Hepatocyte (in vitro differentiated cells): ENCODE results near the gene DGCR8. TPM values are rescaled to one million over a fixed set of nuclear protein-coding genes. Genes with fewer than 3 reads are reported as not detected.
A peak's percentile ranks its signal among the peaks of the same experiment; 100 is the strongest.

Experiments used
- DNase-seq: peaks from one replicate; pipeline ENCODE4 v3.0.0-alpha.2; 2016; ENCODE audit warnings: low spot score
- H2AFZ ChIP-seq: fragments of 200-600 bp; sonication (generic); 2 replicates; pipeline ENCODE4 v1.6.0; 2016; ENCODE audit warnings: antibody characterized with exemption, mild to moderate bottlenecking
- H3K27ac ChIP-seq: fragments of 200-600 bp; sonication (generic); 2 replicates; pipeline ENCODE4 v1.5.1; 2016; ENCODE audit warnings: mild to moderate bottlenecking
- H3K27me3 ChIP-seq: fragments of 200-600 bp; sonication (generic); 2 replicates; pipeline ENCODE4 v1.6.1; 2016
- H3K36me3 ChIP-seq: fragments of 200-600 bp; sonication (generic); replicated peaks from 2 replicates; pipeline ENCODE4 v1.5.1; 2016; ENCODE audit warnings: low read depth; ENCODE audit not compliant: insufficient read depth
- H3K4me1 ChIP-seq: fragments of 200-600 bp; sonication (generic); 2 replicates; pipeline ENCODE4 v1.5.1; 2016; ENCODE audit warnings: mild to moderate bottlenecking, moderate library complexity; ENCODE audit not compliant: insufficient read depth
- H3K4me2 ChIP-seq: fragments of 200-600 bp; sonication (generic); 2 replicates; pipeline ENCODE4 v1.6.0; 2016
- H3K4me3 ChIP-seq: fragments of 200-600 bp; sonication (generic); 2 replicates; pipeline ENCODE4 v1.5.1; 2016; ENCODE audit warnings: mild to moderate bottlenecking
- H3K79me2 ChIP-seq: fragments of 200-600 bp; sonication (generic); 2 replicates; pipeline ENCODE4 v1.6.0; 2017; ENCODE audit warnings: mild to moderate bottlenecking
- H3K9me2 ChIP-seq: fragments of 200-600 bp; sonication (generic); replicated peaks from 2 replicates; pipeline ENCODE4 v1.6.0; 2017; ENCODE audit warnings: mild to moderate bottlenecking; ENCODE audit not compliant: insufficient read depth
- H3K9me3 ChIP-seq: fragments of 200-600 bp; sonication (generic); 2 replicates; pipeline ENCODE4 v1.5.1; 2016; ENCODE audit warnings: low read depth, mild to moderate bottlenecking
- H4K20me1 ChIP-seq: fragments of 200-600 bp; sonication (generic); 2 replicates; pipeline ENCODE4 v1.6.0; 2016; ENCODE audit warnings: mild to moderate bottlenecking; ENCODE audit not compliant: insufficient read depth, poor library complexity, severe bottlenecking
- CTCF ChIP-seq: fragments of 200-600 bp; sonication (generic); IDR thresholded peaks from 2 replicates; pipeline ENCODE4 v1.5.1; 2016; ENCODE audit warnings: antibody characterized with exemption, mild to moderate bottlenecking; ENCODE audit not compliant: poor library complexity
- EZH2 ChIP-seq: fragments of 200-600 bp; sonication (generic); IDR thresholded peaks from 2 replicates; pipeline ENCODE4 v1.6.1; 2016; ENCODE audit warnings: antibody characterized with exemption, mild to moderate bottlenecking, borderline replicate concordance
- EZH2phosphoT487 ChIP-seq: fragments of 200-600 bp; sonication (generic); IDR thresholded peaks from one replicate; pipeline ENCODE4 v1.6.1; 2018; ENCODE audit warnings: antibody characterized with exemption, mild to moderate bottlenecking, low read depth, moderate library complexity; ENCODE audit not compliant: unreplicated experiment, severe bottlenecking
- WGBS: methylation state at CpG from one replicate; pipeline ENCODE4 v1.1.6; 2016; ENCODE audit warnings: low lambda C conversion rate; ENCODE audit errors: missing lambda C conversion rate; 5-methylcytosine and 5-hydroxymethylcytosine counted together
- polyA plus RNA-seq: library from polyadenylated mRNA; unstranded; fragments of >200 nt; fragmentation: Nextera tagmentation; extraction: Ambion mirVana; gene quantifications from 2 replicates; pipeline ENCODE4 v1.2.1, GENCODE V29; 2016
- total RNA-seq: library from RNA; depleted of rRNA; stranded (reverse); fragments of >200 nt; gene quantifications from 2 replicates; pipeline ENCODE4 v1.2.3, GENCODE V29; 2014

The DGCR8 gene
- total and polyA plus RNA-seq, 2 experiments from 2014 or later, result 10.8 to 18.3 TPM

GRCh38 chr22:20080776-20081654 lies 974 bp downstream of the DGCR8 start:
- Histone ChIP-seq H3K9me2 (no peaks in the 10 kb centered on the region), H2AFZ (peak overlapping the region; percentile 91), H3K79me2 (peaks cover 56% of the 10 kb centered on the region), H3K36me3 (no peaks in the 10 kb centered on the region), H3K4me2 (peak overlapping the region; percentile 86), H3K27ac (peak overlapping the region; percentile 98), H3K27me3 (no peaks in the 10 kb centered on the region), H3K4me3 (peak overlapping the region; percentile 98), H4K20me1 (peaks cover 46% of the 10 kb centered on the region), H3K9me3 (no peaks in the 10 kb centered on the region), H3K4me1 (peaks cover 25% of the 10 kb centered on the region)
- WGBS, result 18% methylated on average over 27 of the region's 27 CpGs
- no peak for TF ChIP-seq EZH2
- DNase-seq, result peak; percentile 60

GRCh38 chr22:20083157-20083890 lies 3.3 kb downstream of the DGCR8 start:
- Histone ChIP-seq H3K9me3 (no peaks in the 10 kb centered on the region), H3K36me3 (no peaks in the 10 kb centered on the region), H2AFZ (no peak overlapping the region), H4K20me1 (peaks cover 51% of the 10 kb centered on the region), H3K27ac (no peak overlapping the region), H3K9me2 (no peaks in the 10 kb centered on the region), H3K4me1 (peaks cover 25% of the 10 kb centered on the region), H3K27me3 (no peaks in the 10 kb centered on the region), H3K4me3 (no peak overlapping the region), H3K79me2 (peaks cover 76% of the 10 kb centered on the region), H3K4me2 (peak overlapping the region; percentile 33)
- TF ChIP-seq CTCF, result no peak
- no peak for TF ChIP-seq EZH2
- TF ChIP-seq EZH2phosphoT487, result no peak
- DNase-seq, result no peak
- 91% methylated on average over 10 of the region's 10 CpGs for WGBS

- H3K79me2 ChIP-seq, result peaks cover 77% of the 10 kb centered on the region
- no peak overlapping the region for H3K27ac ChIP-seq
- H3K27me3 ChIP-seq, result no peaks in the 10 kb centered on the region
- no peak for TF ChIP-seq EZH2phosphoT487
- H4K20me1 ChIP-seq, result peaks cover 51% of the 10 kb centered on the region
- 91% methylated on average over 10 of the region's 10 CpGs for WGBS
- no peak overlapping the region for H2AFZ ChIP-seq
- no peak for DNase-seq
- peak overlapping the region; percentile 33 for H3K4me2 ChIP-seq
- no peaks in the 10 kb centered on the region for H3K9me3 ChIP-seq
- no peak overlapping the region for H3K4me3 ChIP-seq
- H3K4me1 ChIP-seq, result peaks cover 25% of the 10 kb centered on the region
- no peaks in the 10 kb centered on the region for H3K9me2 ChIP-seq
- H3K36me3 ChIP-seq, result no peaks in the 10 kb centered on the region
Observed at GRCh38 chr22:20083891-20084546, 4.0 kb downstream of the DGCR8 start.

DNA sequence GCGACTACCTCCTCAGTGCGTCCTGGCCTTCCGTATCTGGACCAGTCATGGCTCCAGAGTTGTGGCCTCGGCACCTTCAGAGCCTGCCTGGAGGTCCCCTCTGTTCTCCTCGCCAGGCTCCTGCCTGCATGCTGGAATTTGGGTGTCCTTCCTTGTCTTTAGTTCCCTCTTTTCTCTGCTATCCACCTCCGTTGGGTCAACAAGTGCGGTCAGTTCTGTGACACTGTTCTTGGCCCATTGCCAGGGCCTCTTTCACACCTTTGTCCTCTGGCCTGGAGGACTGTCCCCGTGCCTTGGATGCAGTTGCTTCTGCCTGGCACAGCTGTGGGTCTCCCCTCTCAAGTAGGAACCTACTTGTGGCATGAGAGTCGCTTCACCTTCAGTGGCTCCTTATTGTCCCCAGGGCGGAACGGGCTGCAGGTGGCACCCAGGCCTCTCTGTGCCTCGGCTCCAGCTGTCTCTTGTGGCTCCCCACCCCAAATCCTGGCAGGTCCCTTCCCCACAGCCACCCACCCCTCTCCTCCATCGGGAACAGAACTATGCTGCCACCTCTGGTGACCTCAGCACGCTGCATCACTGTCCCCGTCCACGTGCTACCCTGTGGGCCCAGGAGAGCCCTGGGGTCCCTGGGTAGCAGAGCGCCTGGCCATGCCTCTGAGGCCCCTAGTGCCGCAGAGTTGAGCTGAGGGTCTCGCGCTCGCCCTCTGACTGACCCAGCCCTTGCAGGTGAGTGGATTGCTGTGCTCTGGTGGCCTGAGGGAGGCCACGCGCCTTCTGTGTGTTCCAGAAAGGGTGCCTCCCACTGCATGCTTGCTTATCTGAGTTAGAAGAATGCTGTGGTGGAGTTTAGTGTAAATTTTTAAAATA lies 4.7 kb downstream of the DGCR8 start:
- Histone ChIP-seq H3K4me3 (no peak overlapping the region), H3K36me3 (no peaks in the 10 kb centered on the region), H3K9me2 (no peaks in the 10 kb centered on the region), H3K79me2 (peaks cover 77% of the 10 kb centered on the region), H3K27ac (no peak overlapping the region), H4K20me1 (peaks cover 51% of the 10 kb centered on the region), H3K4me1 (peaks cover 20% of the 10 kb centered on the region), H3K9me3 (no peaks in the 10 kb centered on the region), H2AFZ (no peak overlapping the region), H3K27me3 (no peaks in the 10 kb centered on the region), H3K4me2 (no peak overlapping the region)
- peak; percentile 47 for DNase-seq
- 83% methylated on average over 22 of the region's 23 CpGs for WGBS
- TF ChIP-seq CTCF (peak; percentile 40), EZH2 (no peak)
